Fibroblast of lung (primary cell): ENCODE data around the gene DENND4B. TPM values are rescaled to one million over a fixed set of nuclear protein-coding genes. Genes with fewer than 3 reads are reported as not detected.

Experiments used
- DNase-seq, 2 donors: peaks; one replicate each; pipeline versions ENCODE4 v3.0.0 to v3.0.0-alpha.2; 2010; ENCODE audit warnings: low read depth in 2 of 2
- H2AFZ ChIP-seq: 2 replicates; pipeline ENCODE4 v1.5.1; 2012; ENCODE audit warnings: low read length, control low read depth, inconsistent platforms
- H3K27ac ChIP-seq: 2 replicates; pipeline ENCODE4 v1.5.1; 2011; ENCODE audit warnings: low read length, control low read depth; ENCODE audit not compliant: insufficient read depth
- H3K27me3 ChIP-seq: 2 replicates; pipeline ENCODE4 v1.5.1; 2011; ENCODE audit warnings: mild to moderate bottlenecking, low read length; ENCODE audit not compliant: control insufficient read depth, insufficient read depth
- H3K36me3 ChIP-seq: 2 replicates; pipeline ENCODE4 v1.5.1; 2011; ENCODE audit warnings: low read length; ENCODE audit not compliant: control insufficient read depth, insufficient read depth
- H3K4me1 ChIP-seq: 2 replicates; pipeline ENCODE4 v1.5.1; 2011; ENCODE audit warnings: low read length; ENCODE audit not compliant: control insufficient read depth, insufficient read depth; ENCODE audit errors: extremely low read depth
- H3K4me2 ChIP-seq: 2 replicates; pipeline ENCODE4 v1.5.1; 2011; ENCODE audit warnings: low read length, control low read depth; ENCODE audit not compliant: insufficient read depth; ENCODE audit errors: extremely low read depth
- H3K4me3 ChIP-seq, 4 experiments: fragments of 200-600 bp in 1 of 4; sonication (generic) in 1 of 4; replicated peaks in 1 of 4; 2 replicates each; pipeline ENCODE4 v1.5.1; 2011 to 2016; ENCODE audit warnings: low read length in 4 of 4, low read depth in 3 of 4, mild to moderate bottlenecking in 3 of 4, control low read depth in 2 of 4, inconsistent platforms in 1 of 4, mixed read lengths in 1 of 4; ENCODE audit not compliant: insufficient read depth in 1 of 4; ENCODE audit errors: control extremely low read depth in 1 of 4
- H3K79me2 ChIP-seq: 2 replicates; pipeline ENCODE4 v1.5.1; 2012; ENCODE audit warnings: mild to moderate bottlenecking, low read length, inconsistent platforms; ENCODE audit not compliant: control insufficient read depth, insufficient read depth
- H3K9ac ChIP-seq: 2 replicates; pipeline ENCODE4 v1.5.1; 2011; ENCODE audit warnings: mild to moderate bottlenecking, low read length, control low read depth; ENCODE audit not compliant: insufficient read depth
- H3K9me3 ChIP-seq: 2 replicates; pipeline ENCODE4 v1.5.1; 2012; ENCODE audit warnings: low read depth, low read length; ENCODE audit not compliant: control insufficient read depth, insufficient read depth
- H4K20me1 ChIP-seq: 2 replicates; pipeline ENCODE4 v1.5.1; 2011; ENCODE audit warnings: low read length; ENCODE audit not compliant: control insufficient read depth, insufficient read depth; ENCODE audit errors: extremely low read depth
- CTCF ChIP-seq, 2 donors: IDR thresholded peaks in 1 of 2; conservative IDR thresholded peaks in 1 of 2; 1 replicate in 1 of 2; 2 replicates in 1 of 2; pipeline ENCODE4 v1.5.1; 2011 to 2012; ENCODE audit warnings: low read length in 2 of 2, control low read depth in 1 of 2, inconsistent platforms in 1 of 2, low read depth in 1 of 2, mild to moderate bottlenecking in 1 of 2
- EZH2 ChIP-seq: IDR thresholded peaks from 2 replicates; pipeline ENCODE4 v1.5.1; 2012; ENCODE audit warnings: low read length, control low read depth, mild to moderate bottlenecking; ENCODE audit errors: missing control alignments
- polyA plus RNA-seq, 2 donors: library from polyadenylated mRNA; depleted of rRNA in 1 of 2; stranded (reverse) in 1 of 2; unstranded in 1 of 2; fragments of >200 nt; gene quantifications; 2 replicates each; pipeline ENCODE4 v1.2.1, GENCODE V29; 2011 to 2012; ENCODE audit warnings: missing spikeins in 1 of 2
- total RNA-seq: library from RNA; depleted of rRNA; stranded (reverse); fragments of >200 nt; gene quantifications from 2 replicates; pipeline ENCODE4 v1.2.1, GENCODE V29; 2014

Gene DENND4B
- total and polyA plus RNA-seq, 2 donors (not counting 1 experiment from before 2014, with no cell fraction given), result 9.1 to 17.7 TPM

- DNase-seq, result peak; percentile 100
- peak within 1 kb of the TSS; percentile 70 for H3K27ac ChIP-seq
Observed at GRCh38 chr1:153922972-153923925, 23.3 kb downstream of the DENND4B start, which contains the start of gene GATAD2B. Gene GATAD2B, minus strand, starts transcription at chr1:153922972. Its CDS starts 94,625 bp downstream, at chr1:153828347.

GRCh38 chr1:153922076-153922971 is 24.2 kb downstream of the DENND4B start:
- no peaks in the 10 kb centered on the region for H3K9me3 ChIP-seq
- no peaks in the 10 kb centered on the region for H3K27me3 ChIP-seq
- H3K9ac ChIP-seq, result peak overlapping the region; percentile 58
- peaks cover 18% of the 10 kb centered on the region for H3K4me1 ChIP-seq
- H4K20me1 ChIP-seq, result peaks cover 3% of the 10 kb centered on the region
- peak overlapping the region; percentile 78 to 92 (median 86) for H3K4me3 ChIP-seq
- peak overlapping the region; percentile 97 for H3K4me2 ChIP-seq
- no peaks in the 10 kb centered on the region for H3K36me3 ChIP-seq
- peak overlapping the region; percentile 57 for H3K27ac ChIP-seq
- no peak for DNase-seq
- no peak for TF ChIP-seq EZH2
- TF ChIP-seq CTCF (conservative IDR thresholded peaks at IDR 0.05 in 1 of 2, IDR thresholded peaks at IDR 0.05 in 1 of 2; ENCODE audit: low read depth in 1 of 2, low read length in 2 of 2), result no peak
- H2AFZ ChIP-seq, result peak overlapping the region; percentile 31
- H3K79me2 ChIP-seq, result peaks cover 37% of the 10 kb centered on the region

More at GRCh38 chr1:153922972-153923925, 23.3 kb downstream of the DENND4B start, which contains the start of gene GATAD2B:
- peak within 1 kb of the TSS; percentile 97 for H3K4me2 ChIP-seq
- peak within 1 kb of the TSS; percentile 74 for H2AFZ ChIP-seq
- H3K4me1 ChIP-seq, result peaks cover 18% of the 10 kb centered on the region
- H3K79me2 ChIP-seq, result peaks cover 29% of the 10 kb centered on the region
- H3K4me3 ChIP-seq, result peak within 1 kb of the TSS; percentile 78 to 92 (median 86)
- H3K9me3 ChIP-seq, result no peaks in the 10 kb centered on the region
- no peak for TF ChIP-seq CTCF (conservative IDR thresholded peaks at IDR 0.05 in 1 of 2, IDR thresholded peaks at IDR 0.05 in 1 of 2; ENCODE audit: low read depth in 1 of 2, low read length in 2 of 2)
- TF ChIP-seq EZH2, result no peak
- peaks cover 3% of the 10 kb centered on the region for H4K20me1 ChIP-seq
- no peaks in the 10 kb centered on the region for H3K36me3 ChIP-seq
- no peaks in the 10 kb centered on the region for H3K27me3 ChIP-seq
- H3K9ac ChIP-seq, result peak within 1 kb of the TSS; percentile 61

GRCh38 chr1:153921803-153922075 is 24.8 kb downstream of the DENND4B start:
- Histone ChIP-seq H3K27me3 (no peaks in the 10 kb centered on the region), H3K27ac (peak overlapping the region; percentile 57), H4K20me1 (peaks cover 3% of the 10 kb centered on the region), H3K9me3 (no peaks in the 10 kb centered on the region), H3K79me2 (peaks cover 37% of the 10 kb centered on the region), H3K36me3 (no peaks in the 10 kb centered on the region), H3K4me1 (peaks cover 18% of the 10 kb centered on the region), H3K9ac (peak overlapping the region; percentile 51), H2AFZ (peak overlapping the region; percentile 31), H3K4me2 (peak overlapping the region; percentile 97), H3K4me3 (peak overlapping the region; percentile 78 to 92 (median 86))
- TF ChIP-seq EZH2, result no peak
- no peak for TF ChIP-seq CTCF (conservative IDR thresholded peaks at IDR 0.05 in 1 of 2, IDR thresholded peaks at IDR 0.05 in 1 of 2; ENCODE audit: low read depth in 1 of 2, low read length in 2 of 2)
- peak in 1 of 2 donors; percentile 6 for DNase-seq
